Skeletal muscle satellite cell (primary cell): ENCODE results near the gene SMAD3.

ENCODE experiments used
- H3K27me3 ChIP-seq: 2 replicates; pipeline ENCODE4 v1.7.0; 2013; ENCODE audit warnings: low read length; ENCODE audit not compliant: control insufficient read depth, insufficient read depth
- H3K36me3 ChIP-seq: 2 replicates; pipeline ENCODE4 v1.7.0; 2013; ENCODE audit warnings: mild to moderate bottlenecking, control low read depth, low read length; ENCODE audit not compliant: insufficient read depth
- H3K4me1 ChIP-seq: 2 replicates; pipeline ENCODE4 v1.7.0; 2013; ENCODE audit warnings: low read length; ENCODE audit not compliant: control insufficient read depth, insufficient read depth
- H3K4me2 ChIP-seq: 2 replicates; pipeline ENCODE4 v1.7.0; 2013; ENCODE audit warnings: mild to moderate bottlenecking, low read length
- H3K4me3 ChIP-seq: 2 replicates; pipeline ENCODE4 v1.7.0; 2013; ENCODE audit warnings: low read length
- H3K9ac ChIP-seq: 2 replicates; pipeline ENCODE4 v1.7.0; 2013; ENCODE audit warnings: mild to moderate bottlenecking, low read depth, low read length, moderate library complexity
- H3K9me3 ChIP-seq: replicated peaks from 2 replicates; pipeline ENCODE4 v1.7.0; 2013; ENCODE audit warnings: mild to moderate bottlenecking, control low read depth, low read length

The SMAD3 gene

GRCh38 chr15:67130673-67131601 lies 65.5 kb downstream of the SMAD3 start:
- Histone ChIP-seq H3K4me3 (no peak overlapping the region), H3K36me3 (peaks cover 16% of the 10 kb centered on the region), H3K9ac (peak overlapping the region; percentile 15), H3K4me1 (peaks cover 73% of the 10 kb centered on the region), H3K9me3 (no peaks in the 10 kb centered on the region), H3K27me3 (no peaks in the 10 kb centered on the region), H3K4me2 (peak overlapping the region; percentile 17)

DNA sequence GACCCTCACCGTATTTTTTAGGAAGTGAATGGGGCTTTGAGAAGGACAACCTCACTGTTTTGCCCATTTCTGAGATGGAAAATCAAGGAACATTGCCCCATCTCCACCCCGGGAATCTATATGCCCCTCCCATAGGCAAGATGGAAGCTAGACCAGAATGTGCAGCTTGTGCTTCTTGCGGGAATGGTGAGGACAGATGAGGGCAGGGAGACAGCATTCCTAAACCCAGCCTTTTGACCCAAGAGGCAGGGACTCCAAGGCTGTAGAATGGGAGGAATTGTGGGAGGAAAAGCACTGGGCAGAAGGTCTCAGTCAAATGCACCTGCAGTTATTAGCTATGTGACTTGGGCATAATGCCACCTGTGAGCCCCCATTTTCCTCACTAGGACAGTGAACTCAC lies 66.9 kb downstream of the SMAD3 start:
- no peak overlapping the region for H3K4me3 ChIP-seq
- H3K27me3 ChIP-seq: no peaks in the 10 kb centered on the region
- H3K4me1 ChIP-seq: peaks cover 68% of the 10 kb centered on the region
- peaks cover 15% of the 10 kb centered on the region for H3K36me3 ChIP-seq
- H3K9me3 ChIP-seq: no peaks in the 10 kb centered on the region
- H3K4me2 ChIP-seq: no peak overlapping the region
- H3K9ac ChIP-seq: no peak overlapping the region

GRCh38 chr15:67133026-67133425 lies 67.6 kb downstream of the SMAD3 start:
- peaks cover 11% of the 10 kb centered on the region for H3K36me3 ChIP-seq
- H3K9me3 ChIP-seq: no peaks in the 10 kb centered on the region
- no peaks in the 10 kb centered on the region for H3K27me3 ChIP-seq
- H3K4me1 ChIP-seq: peaks cover 69% of the 10 kb centered on the region
- H3K9ac ChIP-seq: no peak overlapping the region
- H3K4me3 ChIP-seq: no peak overlapping the region
- no peak overlapping the region for H3K4me2 ChIP-seq

GRCh38 chr15:67133738-67134066 lies 68.3 kb downstream of the SMAD3 start:
- Histone ChIP-seq H3K27me3 (no peaks in the 10 kb centered on the region), H3K4me3 (no peak overlapping the region), H3K36me3 (peaks cover 11% of the 10 kb centered on the region), H3K9me3 (no peaks in the 10 kb centered on the region), H3K4me1 (peaks cover 70% of the 10 kb centered on the region), H3K9ac (peak overlapping the region; percentile 45), H3K4me2 (no peak overlapping the region)

DNA sequence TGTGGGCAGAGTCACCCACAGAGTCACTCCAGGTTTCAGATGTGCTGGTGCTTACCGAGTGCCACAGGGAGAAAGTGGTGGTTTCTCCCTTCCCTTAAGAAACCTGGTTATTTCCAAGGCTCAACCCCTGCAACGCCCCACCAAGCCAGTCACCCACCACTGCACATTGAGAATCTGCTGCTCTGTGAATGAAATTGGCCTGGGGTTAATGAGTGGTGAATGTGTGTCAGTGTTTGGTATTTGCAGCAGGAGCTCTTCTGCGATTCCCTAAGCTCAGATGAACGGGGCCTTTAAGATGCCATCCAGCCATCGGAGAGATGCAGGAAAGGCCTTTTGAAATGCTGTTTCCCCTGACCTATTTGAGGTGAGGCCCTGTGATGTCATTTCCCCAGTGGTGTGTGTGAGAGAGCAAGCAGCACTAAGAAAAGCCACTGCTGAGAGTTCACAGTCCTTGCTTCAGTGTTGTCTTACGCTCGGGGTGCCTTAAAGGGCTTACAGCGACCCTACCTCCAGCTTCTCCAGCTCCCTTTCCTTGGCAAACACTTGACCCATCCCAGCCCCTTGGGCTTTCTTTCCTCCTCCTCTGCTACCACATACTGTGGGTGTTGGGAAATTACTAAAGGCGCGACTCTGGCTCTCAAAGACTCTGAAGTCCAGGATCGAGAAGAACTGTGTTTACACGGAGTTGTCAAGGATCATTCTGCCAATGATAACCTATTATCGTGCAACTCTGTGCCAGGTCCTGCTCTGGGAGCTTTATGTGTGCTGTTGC lies 68.9 kb downstream of the SMAD3 start:
- Histone ChIP-seq H3K36me3 (peaks cover 11% of the 10 kb centered on the region), H3K4me2 (peak overlapping the region; percentile 14), H3K9ac (peak overlapping the region; percentile 45), H3K27me3 (no peaks in the 10 kb centered on the region), H3K4me1 (peaks cover 70% of the 10 kb centered on the region), H3K9me3 (no peaks in the 10 kb centered on the region), H3K4me3 (no peak overlapping the region)

- H3K4me3 ChIP-seq: no peak overlapping the region
- peak overlapping the region; percentile 45 for H3K9ac ChIP-seq
- H3K9me3 ChIP-seq: no peaks in the 10 kb centered on the region
- peaks cover 74% of the 10 kb centered on the region for H3K4me1 ChIP-seq
- H3K27me3 ChIP-seq: no peaks in the 10 kb centered on the region
- peaks cover 11% of the 10 kb centered on the region for H3K36me3 ChIP-seq
- peak overlapping the region; percentile 14 for H3K4me2 ChIP-seq
Observed at GRCh38 chr15:67134871-67135492, 69.6 kb downstream of the SMAD3 start.

DNA sequence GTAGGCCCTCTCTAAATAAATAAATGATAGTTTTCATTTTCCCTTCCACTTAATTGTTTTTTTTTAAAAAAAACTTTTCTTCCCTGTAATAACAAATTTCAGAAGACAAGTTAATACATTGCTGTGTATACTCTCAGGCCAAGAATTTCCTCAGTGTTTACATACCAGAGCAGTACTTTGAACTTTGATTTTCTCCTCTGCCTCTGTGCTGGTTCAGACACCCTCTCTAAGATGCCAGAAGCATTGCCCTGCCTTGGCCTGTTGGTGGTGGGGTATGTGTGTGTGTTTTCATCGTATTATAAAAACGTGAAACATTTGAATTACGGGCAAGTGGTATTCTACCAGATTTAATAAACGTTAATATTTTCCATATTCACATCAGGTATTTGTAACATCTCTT lies 70.1 kb downstream of the SMAD3 start:
- peak overlapping the region; percentile 45 for H3K9ac ChIP-seq
- H3K4me3 ChIP-seq: no peak overlapping the region
- H3K4me2 ChIP-seq: no peak overlapping the region
- H3K27me3 ChIP-seq: no peaks in the 10 kb centered on the region
- H3K9me3 ChIP-seq: no peaks in the 10 kb centered on the region
- H3K4me1 ChIP-seq: peaks cover 76% of the 10 kb centered on the region
- peaks cover 11% of the 10 kb centered on the region for H3K36me3 ChIP-seq

GRCh38 chr15:67136802-67137201 lies 71.4 kb downstream of the SMAD3 start:
- Histone ChIP-seq H3K9ac (no peak overlapping the region), H3K4me3 (no peak overlapping the region), H3K4me1 (peaks cover 75% of the 10 kb centered on the region), H3K4me2 (no peak overlapping the region), H3K27me3 (no peaks in the 10 kb centered on the region), H3K36me3 (peaks cover 9% of the 10 kb centered on the region), H3K9me3 (no peaks in the 10 kb centered on the region)

- H3K9me3 ChIP-seq: no peaks in the 10 kb centered on the region
- no peaks in the 10 kb centered on the region for H3K27me3 ChIP-seq
- peaks cover 4% of the 10 kb centered on the region for H3K36me3 ChIP-seq
- H3K4me1 ChIP-seq: peaks cover 80% of the 10 kb centered on the region
- H3K9ac ChIP-seq: peak overlapping the region; percentile 75
- no peak overlapping the region for H3K4me3 ChIP-seq
- H3K4me2 ChIP-seq: peak overlapping the region; percentile 70
Observed at GRCh38 chr15:67137319-67137718, 71.9 kb downstream of the SMAD3 start.

DNA sequence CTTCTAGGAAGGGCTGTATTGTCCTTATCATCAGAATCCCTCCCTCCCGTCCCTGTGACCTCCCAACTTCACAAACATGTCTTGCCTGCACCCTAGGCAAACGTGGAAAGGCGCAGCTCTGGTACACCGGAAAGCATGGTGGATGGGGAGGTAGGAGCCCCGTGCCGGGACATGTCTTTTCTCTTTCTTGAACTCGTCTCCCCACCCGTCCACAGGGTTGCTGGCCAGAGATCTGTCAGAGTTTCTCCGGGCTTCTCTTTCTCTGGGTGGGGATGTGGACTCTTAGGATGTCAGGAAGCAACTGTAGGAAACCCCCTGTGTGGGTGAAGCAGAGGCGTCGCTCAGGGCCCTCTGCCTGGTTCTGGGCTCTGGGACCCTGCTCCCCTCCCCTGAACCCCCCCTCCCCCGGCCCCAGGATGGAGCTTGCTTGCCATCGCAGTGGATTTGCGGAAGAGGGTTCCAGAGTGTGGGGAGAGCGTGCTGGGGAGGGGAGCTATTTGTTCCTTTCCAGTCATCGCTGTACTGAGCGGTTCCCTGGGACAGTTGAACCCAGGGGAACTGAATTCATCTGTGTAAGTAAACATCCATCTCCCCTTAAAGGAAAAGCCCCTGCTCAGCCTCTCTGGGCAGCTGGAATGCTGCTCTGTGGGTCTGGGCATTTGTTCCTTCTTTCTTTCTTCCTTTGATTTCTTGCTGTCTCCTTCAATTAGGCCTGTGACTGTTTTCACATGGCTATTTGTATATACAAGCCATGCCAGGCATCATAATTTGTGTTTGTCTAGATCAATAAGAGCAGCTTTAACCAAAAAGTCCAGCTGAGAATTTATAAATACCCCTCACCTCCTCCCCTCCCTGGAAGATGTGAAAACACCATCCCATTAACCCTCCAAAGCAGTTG lies 72.8 kb downstream of the SMAD3 start:
- no peaks in the 10 kb centered on the region for H3K9me3 ChIP-seq
- peaks cover 89% of the 10 kb centered on the region for H3K4me1 ChIP-seq
- H3K9ac ChIP-seq: peak overlapping the region; percentile 75
- H3K4me2 ChIP-seq: peak overlapping the region; percentile 70
- H3K27me3 ChIP-seq: no peaks in the 10 kb centered on the region
- peak overlapping the region; percentile 28 for H3K4me3 ChIP-seq
- H3K36me3 ChIP-seq: peaks cover 4% of the 10 kb centered on the region
